ENCODE measurements around the gene VPS45.
"Not testable (repeated sequence)": the region's sequence is repeated elsewhere in the genome, so short reads cannot be mapped to it uniquely, and the experiment has no call there.

The VPS45 gene

GRCh38 chr1:150067184-150068108 is at the start of gene VPS45:
Gene VPS45, plus strand, starts transcription at chr1:150067776. Its CDS starts 82 bp downstream, at chr1:150067858.
- DNase-seq: peak; percentile 84 to 85

DNA sequence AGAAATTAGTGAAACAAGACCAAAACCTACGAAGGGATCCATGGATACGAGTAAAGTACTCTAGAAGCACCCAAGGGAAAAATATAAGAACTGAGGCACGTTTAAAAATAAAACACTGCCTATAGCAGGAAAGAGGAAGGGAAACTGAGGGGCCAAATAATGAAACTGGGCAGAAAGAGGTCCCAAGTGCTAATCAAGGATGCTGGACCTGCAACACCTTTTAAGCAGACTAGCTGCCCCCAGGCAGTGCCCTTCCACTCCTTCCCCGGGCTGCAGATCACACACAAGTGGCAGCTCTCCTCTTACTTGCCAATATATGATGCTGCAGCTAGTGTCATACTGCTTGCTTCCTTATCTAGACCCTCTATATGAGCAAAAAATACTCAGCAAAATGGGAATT is 49.4 kb upstream of the VPS45 start:
- no peak for DNase-seq

DNA sequence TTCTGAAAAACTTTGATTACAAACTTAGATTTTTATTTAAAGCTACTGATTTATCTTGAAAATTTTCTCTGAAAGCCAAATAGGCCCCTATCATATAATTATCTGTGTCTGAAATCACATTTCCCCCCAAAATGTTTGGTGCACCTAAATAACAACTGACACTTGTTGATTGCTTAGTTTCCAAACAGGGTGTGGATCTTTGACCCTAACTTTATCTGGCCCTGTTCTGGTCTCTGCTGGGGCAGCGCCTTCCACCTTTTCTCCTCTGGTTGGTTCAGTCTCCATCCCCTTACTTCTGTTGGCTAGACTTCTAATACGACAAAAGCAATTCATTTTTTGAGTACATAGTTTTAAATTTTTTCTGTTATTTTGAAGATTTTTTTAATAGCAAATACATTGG is 46.9 kb upstream of the VPS45 start:
- no peak for DNase-seq

DNA sequence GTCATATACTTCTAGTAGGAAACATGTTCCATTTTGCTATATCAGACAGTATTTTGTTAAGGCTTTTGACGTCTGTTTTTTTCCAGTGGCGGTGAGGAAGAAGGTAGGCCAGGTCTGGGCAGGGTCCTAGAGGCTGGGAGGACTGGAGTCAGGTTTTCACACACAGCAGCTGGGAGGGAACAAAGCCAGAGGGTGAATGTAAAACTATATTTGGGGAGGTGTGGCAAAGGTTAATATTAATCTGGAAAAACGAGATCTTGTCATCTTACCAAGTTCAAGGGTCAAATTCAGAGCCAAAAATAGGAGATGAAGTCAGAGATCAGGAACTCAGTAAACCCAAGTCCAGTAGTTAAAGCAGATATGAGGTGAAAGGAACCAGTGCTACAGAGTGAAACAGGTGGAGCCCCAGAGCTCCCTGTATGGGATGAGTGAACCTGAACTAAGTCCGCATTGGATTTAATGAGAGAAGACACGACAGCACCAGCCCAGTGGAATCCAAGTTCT is 46.3 kb upstream of the VPS45 start:
- no peak for DNase-seq

DNA sequence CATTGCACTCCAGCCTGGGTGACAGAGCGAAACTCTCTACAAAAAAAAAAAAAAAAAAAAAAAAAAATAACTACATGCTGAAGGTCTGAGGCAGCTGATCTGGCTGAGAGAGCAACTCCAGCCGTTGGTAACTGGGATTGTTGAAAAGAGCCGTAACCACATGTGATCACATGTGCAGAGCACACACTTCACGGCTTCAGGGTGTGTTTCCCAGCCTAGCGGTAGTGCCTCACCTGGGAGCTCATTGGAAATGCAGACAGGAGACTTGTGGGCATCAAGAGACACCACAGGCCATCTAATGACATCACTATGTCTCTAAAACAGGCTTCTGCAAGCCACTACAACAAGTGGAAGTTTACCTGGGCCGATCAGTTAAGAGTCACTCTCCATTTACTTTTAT is 45.2 kb upstream of the VPS45 start:
- no peak for DNase-seq

GRCh38 chr1:150024156-150024555 is 43.4 kb upstream of the VPS45 start:
- no peak for DNase-seq

- DNase-seq: no peak
Measured at GRCh38 chr1:150028322-150028721, 39.3 kb upstream of the VPS45 start.

DNA sequence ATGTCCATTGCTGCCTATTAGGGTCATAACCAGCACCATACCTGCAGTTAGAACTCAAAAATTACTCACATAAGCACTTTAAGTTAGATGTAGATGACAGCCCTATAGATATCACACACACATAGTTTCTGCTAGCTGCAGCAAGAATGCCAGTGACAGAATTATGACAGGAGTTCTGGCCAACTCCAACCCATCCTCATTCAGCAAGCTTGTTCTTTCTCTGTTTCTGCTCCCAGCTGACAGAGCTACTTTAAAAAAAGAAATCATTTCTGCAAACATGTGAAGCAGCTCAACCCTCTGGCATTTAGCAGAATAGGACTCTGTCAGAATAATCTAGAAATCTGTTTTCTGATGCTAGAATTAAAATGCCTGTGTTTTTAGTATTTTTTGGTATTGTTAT is 33.2 kb upstream of the VPS45 start:
- no peak for DNase-seq

- no peak for DNase-seq
Measured at GRCh38 chr1:150049926-150050325, 17.6 kb upstream of the VPS45 start.

- no peak for DNase-seq
Measured at GRCh38 chr1:150051089-150051373, 16.5 kb upstream of the VPS45 start.

- peak in 1 of 2 donors; percentile 12 for DNase-seq
Measured at GRCh38 chr1:150051905-150052412, 15.6 kb upstream of the VPS45 start.

GRCh38 chr1:150053926-150054325 is 13.7 kb upstream of the VPS45 start:
- peak; percentile 51 to 53 for DNase-seq

- DNase-seq: not testable (repeated sequence)
Measured at GRCh38 chr1:150055507-150055906, 12.1 kb upstream of the VPS45 start.

DNA sequence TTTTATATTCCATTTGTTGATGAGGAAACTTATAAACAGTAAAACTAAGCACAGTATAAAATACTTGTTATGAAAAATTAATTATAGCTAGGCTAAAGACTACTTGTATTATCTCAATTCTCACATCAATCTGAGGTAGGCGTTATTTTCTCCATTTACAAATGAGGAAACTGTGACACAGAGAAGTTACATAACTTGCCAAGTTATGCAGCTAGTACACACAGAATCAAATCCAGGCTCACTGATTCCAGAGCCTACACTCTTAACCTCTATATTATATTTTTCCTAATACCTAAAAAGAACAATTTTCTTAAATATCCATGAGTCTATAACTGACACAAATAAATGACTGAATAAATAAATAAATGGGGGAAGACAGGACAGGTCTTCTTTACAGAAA is 11.2 kb upstream of the VPS45 start:
- DNase-seq: peak; percentile 73 to 78

DNA sequence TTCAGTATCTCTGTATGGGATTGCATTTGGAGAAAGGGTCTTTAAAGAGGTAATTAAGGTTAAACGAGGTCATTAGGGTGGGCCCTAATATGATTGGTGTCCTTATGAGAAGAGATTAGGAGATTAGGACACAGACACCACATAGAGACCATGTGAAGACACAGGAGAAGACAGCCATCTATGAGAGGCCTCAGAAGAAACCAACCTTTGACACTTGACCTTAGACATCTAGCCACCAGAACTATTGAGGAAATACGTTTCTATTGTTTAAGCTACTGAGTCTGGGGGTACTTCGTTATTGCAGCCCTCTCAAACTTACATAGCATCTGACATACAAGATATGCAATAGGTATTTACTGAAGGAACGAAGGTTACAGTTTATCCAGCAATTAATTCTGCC is 7.3 kb upstream of the VPS45 start:
- DNase-seq: no peak

DNA sequence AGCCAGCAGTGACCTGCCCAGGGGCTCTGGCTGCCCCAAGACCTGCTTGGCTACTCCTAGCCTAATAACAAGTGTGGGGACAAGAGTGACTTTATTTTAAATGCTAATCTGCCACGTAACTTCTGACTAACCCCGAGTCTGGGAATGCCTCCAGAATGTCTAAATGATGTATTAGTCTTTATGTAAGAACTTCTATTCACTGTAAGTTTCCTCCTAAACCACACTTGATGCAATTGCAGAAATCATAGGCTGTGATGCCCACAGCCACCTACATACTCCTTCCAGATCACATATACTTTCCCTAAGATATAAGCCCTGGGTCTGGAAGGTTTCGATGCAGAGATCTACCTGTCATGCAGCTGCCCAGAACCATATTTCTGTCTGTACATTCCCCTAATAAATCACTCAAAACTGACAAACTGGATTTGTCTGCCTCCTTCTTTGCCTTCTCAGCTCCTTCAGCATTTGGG is 5.9 kb upstream of the VPS45 start:
- peak; percentile 64 to 70 for DNase-seq

DNA sequence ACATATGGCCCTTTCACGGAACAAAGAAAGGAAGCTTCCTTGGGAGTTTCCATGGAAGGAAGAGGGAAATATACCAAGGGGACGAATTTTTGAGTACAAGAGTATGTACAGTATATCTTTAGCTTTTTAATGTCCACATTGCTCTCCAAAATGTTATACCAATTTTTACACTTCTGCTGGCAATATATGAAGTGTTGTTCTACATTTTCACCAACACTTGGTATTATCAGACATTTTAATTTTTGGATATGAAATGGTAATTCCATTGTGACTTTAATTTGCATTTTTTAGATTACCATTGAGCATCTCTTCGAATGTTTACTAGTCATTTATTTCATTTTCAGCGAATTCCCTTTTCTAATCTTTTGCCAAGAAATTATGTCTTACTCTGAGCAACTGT is 5.5 kb upstream of the VPS45 start:
- no peak for DNase-seq

DNA sequence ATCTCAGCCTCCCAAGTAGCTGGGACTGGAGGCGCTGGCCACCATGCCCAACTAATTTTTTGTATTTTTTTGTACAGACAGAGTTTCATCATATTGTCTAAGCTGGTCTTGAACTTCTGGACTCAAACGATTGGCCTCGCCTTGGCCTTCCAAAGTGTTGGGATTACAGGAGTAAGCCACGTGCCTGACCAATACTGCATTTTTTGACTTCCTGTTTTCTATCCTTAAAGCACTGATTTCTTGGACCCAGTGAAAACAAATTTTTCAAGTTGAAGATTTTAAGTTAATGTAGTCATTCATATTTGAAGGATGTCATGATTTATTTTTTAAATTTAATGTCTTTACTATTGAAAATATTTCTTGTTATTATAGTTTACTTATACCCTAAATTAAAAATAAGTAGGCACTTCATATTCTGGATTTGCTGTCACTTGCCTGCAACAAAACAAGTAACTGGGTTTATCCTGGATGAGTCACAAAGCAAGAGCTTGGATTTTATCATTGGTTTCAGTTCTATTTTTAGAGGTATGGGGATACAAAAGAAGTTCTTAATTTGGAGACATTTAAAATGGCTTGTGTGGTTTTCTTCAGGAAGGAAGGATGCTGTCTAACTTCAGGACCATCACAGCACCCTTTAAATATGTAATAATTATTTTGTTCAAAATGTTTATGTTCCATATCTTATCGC is 2.2 kb upstream of the VPS45 start:
- peak; percentile 66 to 67 for DNase-seq

GRCh38 chr1:150066328-150066727 is 1.2 kb upstream of the VPS45 start:
- DNase-seq: no peak

DNA sequence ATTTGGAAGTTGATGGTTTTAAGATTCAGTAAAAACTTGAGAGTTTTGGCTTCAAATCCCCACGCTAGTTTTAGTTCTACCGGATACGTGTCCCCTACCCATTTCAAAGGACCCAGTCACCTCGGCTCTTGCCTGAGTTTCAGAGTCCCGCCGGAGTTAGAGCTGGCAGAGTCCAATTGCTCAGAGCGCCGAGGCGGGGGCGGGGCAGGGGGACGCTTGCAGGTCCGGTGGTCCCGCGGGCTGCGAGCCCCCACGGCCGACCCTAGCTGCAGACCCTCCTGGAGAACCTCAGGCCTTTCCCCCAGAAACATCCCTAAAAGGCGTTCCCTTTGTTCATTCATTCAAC is 765 bp upstream of the VPS45 start:
- DNase-seq: no peak

DNA sequence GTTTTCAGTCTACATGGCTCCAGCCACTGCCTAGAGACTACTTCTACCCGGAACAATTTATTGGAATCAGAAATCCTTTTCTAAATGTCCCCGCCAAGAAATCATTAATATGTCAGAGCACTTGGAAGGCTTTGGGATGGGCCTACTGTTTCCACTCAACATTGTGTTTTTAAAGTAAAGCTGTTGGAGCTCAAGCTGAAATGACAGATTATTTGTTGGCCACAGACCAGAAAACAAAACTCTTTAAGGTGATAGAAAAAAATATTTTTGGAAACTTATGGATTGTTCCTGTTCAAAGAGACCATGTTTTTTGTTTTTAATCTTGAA is 496 bp downstream of the VPS45 start:
- no peak for DNase-seq

DNA sequence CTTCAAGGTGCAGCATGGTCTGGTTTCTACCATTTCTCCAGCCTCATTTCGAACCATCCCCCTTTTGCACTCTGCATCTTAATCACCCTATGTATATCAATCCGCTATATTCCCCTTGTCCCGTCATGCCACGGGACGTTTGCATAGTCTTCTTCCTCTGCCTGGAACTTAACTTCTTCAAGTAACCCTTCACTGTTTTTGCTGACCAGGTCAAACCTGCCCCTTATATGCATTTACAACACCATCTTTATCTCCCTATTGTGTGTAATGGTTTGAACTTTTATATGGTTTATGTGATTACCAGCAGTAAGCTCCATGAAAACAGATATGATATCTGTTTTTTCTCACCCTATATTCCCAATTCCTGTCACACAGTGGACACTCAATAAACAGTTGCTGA is 2.3 kb downstream of the VPS45 start:
- no peak for DNase-seq

DNA sequence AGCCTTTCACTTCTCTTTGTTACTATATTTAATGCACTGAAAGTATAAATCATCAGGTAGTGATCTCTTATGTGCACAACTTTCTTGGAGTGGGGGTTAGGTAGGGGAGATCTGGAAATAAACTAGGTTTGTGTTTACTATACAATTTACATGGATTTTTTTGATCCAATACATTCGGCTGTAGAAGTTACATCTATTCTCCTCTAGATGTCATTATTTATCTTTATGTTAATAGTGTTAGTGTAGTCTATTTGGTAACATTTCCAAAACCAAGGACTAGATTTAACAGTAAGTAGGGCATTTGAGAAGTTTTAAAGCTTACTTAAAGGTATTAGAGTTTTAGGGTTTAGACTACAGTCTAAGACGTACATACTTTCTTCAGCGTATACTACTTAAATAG is 5.4 kb downstream of the VPS45 start:
- peak; percentile 44 to 51 for DNase-seq

GRCh38 chr1:150073516-150073915 is 5.9 kb downstream of the VPS45 start:
- no peak for DNase-seq

All from inflammatory macrophage treated with lipopolysaccharide for 1 hour (primary cell).